ENCODE measurements around the gene SLC35F2.
A peak's percentile ranks its signal among the peaks of the same experiment; 100 is the strongest.
"Not testable (repeated sequence)": the region's sequence is repeated elsewhere in the genome, so short reads cannot be mapped to it uniquely, and the experiment has no call there.

SLC35F2 gene

DNA sequence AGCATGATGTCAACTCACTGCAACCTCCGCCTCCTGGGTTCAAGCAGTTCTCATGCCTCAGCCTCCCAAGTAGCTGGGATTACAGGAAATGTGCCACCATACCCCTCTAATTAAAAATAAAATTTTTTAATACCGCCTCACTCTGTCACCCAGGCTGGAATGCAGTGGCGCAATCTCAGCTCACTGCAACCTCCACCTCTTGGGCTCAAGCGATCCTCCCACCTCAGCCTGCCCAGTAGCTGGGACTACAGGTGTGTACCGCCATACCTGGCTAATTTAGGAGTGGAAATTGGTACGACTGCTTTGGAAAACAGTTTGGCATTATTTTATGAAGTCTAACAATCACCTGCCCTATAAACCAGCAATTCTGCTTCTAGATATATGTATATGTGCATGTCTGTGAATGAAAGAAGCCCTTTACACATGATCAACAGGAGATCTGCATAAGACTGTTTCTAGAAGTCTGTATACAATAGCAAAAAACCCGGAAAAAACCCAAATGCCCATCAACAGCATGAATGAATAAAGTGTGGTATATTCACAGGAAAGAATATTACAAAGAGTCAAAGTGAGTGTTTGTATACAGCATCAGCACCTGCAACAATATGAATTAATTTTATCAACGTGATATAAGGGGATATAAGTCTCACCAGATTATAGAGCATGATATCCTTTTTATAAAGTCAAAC is 16.0 kb downstream of the SLC35F2 start:
- DNase-seq (ENCODE audit: low spot score): no peak

DNA sequence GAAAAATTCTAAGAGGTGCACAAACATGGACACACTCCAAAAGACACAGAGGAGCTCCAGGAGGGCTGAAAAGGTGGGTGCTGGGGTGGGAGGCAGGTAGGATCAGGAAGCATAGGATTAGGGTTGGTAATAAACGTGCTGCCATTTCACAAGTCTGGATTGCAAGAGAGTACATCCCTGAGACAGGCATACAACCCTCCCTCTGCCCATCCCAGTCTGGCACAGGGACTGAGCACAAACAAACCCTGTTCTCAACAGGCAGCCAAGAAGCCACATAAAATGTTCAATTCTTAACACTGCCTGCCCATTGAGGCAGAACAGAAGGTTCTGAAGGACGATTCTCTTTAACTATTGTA is 18.5 kb downstream of the SLC35F2 start:
- DNase-seq (ENCODE audit: low spot score): no peak

GRCh38 chr11:107836851-107837250 is 21.7 kb downstream of the SLC35F2 start:
- DNase-seq (ENCODE audit: low spot score): no peak

- no peak for DNase-seq (ENCODE audit: low spot score)
Observed at GRCh38 chr11:107834995-107835394, 23.6 kb downstream of the SLC35F2 start.

DNA sequence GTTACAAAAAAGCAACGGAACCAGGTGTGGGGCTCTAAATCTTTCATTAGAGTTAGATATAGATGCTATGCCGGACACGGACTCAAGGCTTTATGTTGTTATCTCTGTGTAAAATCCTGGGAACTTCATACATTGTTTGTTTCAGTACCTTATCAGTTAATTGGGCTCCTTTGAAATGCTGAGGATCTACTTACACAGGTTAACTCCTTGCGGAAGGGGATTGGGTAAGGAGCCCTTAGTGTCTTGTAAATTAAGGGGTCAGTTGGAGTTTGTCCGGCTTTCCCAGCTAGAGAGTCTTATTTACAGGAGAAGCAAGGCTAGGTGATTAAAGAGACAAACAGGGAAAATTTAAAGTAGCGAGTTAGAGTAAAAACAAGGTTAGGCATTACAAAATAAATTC is 24.7 kb downstream of the SLC35F2 start:
- DNase-seq (ENCODE audit: low spot score): not testable (repeated sequence)

GRCh38 chr11:107830915-107831540 is 27.6 kb downstream of the SLC35F2 start:
- no peak for DNase-seq (ENCODE audit: low spot score)

DNA sequence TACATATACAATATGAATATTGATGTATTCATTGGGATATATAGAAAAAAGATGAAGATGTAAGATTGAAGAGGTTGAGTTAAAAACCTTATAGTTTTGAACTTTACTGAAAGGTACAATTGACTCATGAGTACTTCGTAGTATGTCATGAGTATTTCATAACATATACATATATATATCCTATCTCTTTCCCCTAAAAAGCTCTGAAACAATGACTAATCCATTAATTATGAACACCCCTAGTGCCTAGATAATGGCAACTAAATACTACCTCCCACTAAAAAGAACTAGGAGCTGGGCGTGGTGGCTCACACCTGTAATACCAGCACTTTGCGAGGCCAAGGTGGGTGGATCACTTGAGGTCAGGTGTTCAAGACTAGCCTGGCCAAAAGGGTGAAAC is 31.5 kb downstream of the SLC35F2 start:
- DNase-seq (ENCODE audit: low spot score): no peak

- DNase-seq (ENCODE audit: low spot score): no peak
Observed at GRCh38 chr11:107825875-107826274, 32.7 kb downstream of the SLC35F2 start.

DNA sequence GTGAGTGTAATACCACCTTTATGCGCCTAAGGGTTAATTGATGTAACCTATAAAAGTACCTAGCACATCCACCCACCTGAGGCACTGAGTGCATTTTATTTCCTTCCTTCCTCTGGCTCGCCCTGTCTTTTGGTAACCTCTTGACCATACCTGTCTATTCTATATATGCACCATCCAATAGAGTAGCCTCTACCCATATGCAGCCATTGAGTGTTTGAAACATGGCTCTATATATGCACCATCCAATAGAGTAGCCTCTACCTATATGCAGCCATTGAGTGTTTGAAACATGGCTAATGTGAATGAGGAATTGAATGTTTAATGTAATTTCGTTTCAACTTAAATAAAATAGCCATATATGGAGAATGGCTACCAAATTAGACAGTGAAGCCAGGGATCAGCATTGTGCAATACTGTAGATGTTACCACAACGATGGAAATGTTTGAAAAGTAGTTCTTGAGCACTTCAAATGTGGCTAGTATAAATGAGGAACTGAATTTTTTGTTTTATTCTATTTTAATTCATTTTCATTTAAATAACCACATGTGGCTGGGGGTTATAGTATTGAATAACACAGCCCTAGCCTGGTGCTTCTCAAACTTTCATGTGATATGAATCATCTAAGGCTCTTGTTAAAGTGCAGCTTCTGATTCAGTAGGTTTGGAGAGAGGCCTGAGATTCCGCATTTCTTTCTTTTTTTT is 33.8 kb downstream of the SLC35F2 start:
- no peak for DNase-seq (ENCODE audit: low spot score)

- no peak for DNase-seq (ENCODE audit: low spot score)
Observed at GRCh38 chr11:107821199-107821927, 37.2 kb downstream of the SLC35F2 start.

DNA sequence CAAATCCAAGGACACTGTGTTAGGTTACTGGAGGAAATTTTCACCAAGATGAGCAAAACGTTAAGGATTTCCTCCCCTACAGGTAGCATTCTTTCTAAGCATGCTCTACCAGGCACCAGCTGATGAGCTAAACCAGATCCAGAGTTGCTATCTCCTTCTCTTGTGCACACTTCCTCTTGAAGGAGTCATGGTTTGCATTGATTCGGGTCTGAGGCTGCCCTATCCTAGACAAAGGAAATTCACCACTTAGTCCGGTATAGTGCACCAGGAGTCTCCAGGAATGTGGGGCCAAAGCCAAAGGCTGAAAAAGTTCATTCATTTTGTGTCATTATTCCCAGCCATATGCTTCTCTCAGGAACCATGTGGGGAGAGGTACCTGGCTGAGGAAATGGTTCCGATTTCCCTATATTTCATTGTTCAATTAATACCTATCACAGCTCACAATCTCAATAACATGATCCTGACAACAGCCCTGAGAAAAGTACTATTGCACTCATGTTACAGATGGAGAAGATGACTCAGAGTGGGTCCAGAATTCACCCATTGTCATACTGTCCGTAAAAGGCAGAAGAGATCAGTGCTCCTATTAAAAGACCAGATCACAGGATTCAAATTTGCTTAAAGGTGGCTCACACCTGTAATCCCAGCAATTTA is 39.1 kb downstream of the SLC35F2 start:
- DNase-seq (ENCODE audit: low spot score): no peak

GRCh38 chr11:107818491-107818890 is 40.1 kb downstream of the SLC35F2 start:
- DNase-seq (ENCODE audit: low spot score): no peak

- DNase-seq (ENCODE audit: low spot score): no peak
Observed at GRCh38 chr11:107816028-107816427, 42.6 kb downstream of the SLC35F2 start.

GRCh38 chr11:107810875-107811274 is 47.7 kb downstream of the SLC35F2 start:
- DNase-seq (ENCODE audit: low spot score): no peak

DNA sequence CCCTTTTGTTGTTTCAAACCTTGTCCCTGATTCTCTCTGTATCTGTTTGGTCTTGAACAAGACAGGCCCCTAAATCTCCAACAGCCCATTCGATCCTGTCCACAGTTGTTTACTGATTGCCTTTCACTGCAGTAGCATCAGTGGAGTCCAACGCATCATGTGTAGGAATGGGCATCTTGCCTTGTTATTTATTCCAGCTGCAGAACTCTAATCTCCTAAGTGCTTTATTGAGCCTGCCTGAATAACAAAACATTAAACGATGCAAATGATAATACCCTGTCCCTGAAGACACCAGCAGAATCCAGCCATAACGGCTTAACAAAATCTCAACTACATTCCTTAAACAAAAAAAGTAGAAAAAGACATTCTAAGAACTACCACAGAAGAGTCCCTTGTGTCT is 50.1 kb downstream of the SLC35F2 start:
- DNase-seq (ENCODE audit: low spot score): no peak

GRCh38 chr11:107804971-107805370 is 53.6 kb downstream of the SLC35F2 start:
- DNase-seq (ENCODE audit: low spot score): no peak

DNA sequence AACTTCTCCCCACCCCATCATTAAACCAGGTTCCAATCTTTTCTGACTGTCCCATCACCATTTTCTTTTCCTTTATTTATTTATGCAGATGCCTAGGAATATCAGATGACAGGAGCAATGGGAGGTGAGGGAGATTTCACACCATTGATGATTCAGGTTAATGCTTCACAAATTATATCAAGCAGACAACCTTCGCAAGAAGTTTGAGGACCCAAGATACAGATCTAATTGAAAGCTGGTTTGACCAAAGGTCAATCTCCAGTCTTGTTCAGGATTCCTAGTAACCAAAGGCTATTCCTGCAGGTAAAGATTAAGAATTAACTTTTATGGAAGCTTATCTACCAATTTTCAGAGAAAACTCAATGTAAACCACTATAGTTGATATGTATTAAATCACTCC is 54.4 kb downstream of the SLC35F2 start:
- no peak for DNase-seq (ENCODE audit: low spot score)

DNA sequence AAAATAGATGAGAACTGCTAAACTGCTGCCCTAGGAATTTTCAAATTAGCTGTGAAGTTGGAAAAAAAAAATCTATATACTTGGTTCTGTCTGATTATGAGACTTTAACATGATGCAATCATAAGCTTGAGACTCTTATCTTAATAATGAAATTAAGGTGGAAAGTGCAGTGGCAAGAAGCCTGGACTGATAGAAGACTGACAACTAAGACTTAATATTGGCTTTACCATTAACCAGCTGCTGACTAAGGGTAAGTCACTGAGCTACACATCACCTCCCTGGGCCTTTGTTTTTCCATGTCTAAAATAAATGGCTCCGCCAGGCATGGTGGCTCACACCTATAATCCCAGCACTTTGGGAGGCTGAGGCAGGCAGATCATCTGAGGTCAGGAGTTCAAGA is 56.9 kb downstream of the SLC35F2 start:
- DNase-seq (ENCODE audit: low spot score): no peak

DNA sequence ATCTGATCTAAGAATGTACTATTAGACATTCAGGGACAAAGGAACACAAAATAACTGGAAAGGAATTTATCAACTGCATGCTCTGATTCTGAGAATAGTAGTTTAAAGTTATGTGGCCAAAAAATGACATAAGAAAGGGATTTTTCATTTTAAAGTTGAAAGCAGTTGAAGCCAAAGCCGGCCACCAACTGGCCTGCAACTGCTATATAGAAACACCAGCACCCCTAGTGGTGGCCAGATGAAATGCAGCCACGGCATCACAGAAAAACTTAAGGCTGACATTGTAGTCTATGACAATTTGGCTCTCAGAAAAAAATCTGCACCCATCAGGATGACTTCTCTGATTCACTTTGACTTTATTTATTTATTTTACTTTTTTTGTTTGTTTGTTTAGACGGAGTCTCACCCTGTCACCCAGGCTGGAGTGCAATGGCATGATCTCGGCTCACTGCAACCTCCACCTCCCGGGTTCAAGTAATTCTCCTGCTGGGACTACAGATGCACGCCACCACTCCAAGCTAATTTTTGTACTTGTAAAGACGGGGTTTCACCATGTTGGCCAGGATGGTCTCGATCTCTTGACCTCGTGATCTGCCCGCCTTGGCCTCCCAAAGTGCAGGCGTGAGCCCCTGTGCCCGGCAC is 59.2 kb downstream of the SLC35F2 start:
- peak; percentile 55 for DNase-seq (ENCODE audit: low spot score)

- DNase-seq (ENCODE audit: low spot score): no peak
Observed at GRCh38 chr11:107792049-107792443, 66.5 kb downstream of the SLC35F2 start.

DNA sequence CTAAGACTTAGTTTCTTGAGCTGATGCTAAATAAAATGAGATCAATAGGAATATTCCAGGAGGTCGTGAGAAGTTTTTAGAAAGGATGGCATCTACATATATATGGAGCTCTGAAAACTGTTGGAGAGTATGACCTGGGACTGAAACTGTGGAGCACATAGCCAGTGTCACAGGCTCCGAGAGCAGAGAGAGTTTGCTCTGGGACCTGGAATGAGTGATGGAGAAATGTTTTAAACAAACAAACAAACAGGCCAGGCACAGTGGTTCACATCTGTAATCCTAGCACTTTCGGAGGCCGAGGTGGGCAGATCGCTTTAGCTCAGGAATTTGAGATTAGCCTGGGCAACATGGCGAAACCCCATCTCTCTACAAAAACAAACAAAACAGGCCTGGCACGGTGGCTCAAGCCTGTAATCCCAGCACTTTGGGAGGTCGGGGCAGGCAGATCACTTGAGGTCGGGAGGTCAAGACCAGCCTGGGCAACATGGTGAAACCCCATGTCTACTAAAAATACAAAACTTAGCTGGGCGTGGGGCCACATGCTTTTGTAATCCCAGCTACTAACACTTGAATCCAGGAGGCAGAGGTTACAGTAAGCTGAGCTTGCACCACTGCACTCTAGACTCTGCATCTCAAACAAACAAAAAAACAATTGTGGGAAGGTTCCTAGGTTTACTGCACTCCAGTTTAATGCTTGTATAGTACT is 67.1 kb downstream of the SLC35F2 start:
- no peak for DNase-seq (ENCODE audit: low spot score)

Data from hematopoietic multipotent progenitor cell treated with erythropoietin and hydrocortisone succinate and interleukin-3 and kit ligand, for 15 days (in vitro differentiated cells).